AG08395 (cell line): ENCODE results near the gene ATP5PO.
A peak's percentile ranks its signal among the peaks of the same experiment; 100 is the strongest.
"Not testable (repeated sequence)": the region's sequence is repeated elsewhere in the genome, so short reads cannot be mapped to it uniquely, and the experiment has no call there.

Experiments
- DNase-seq: peaks from one replicate; pipeline ENCODE4 v3.0.0; 2012; ENCODE audit warnings: mixed read lengths, low spot score

Gene ATP5PO

GRCh38 chr21:33940164-33940880 lies 24.7 kb upstream of the ATP5PO start:
- DNase-seq: no peak

GRCh38 chr21:33939226-33939625 lies 23.6 kb upstream of the ATP5PO start:
- no peak for DNase-seq

- no peak for DNase-seq
These were observed 22.8 kb upstream of the ATP5PO start for GRCh38 chr21:33938381-33938780.

- DNase-seq: no peak
These were observed 22.3 kb upstream of the ATP5PO start for GRCh38 chr21:33937931-33938339.

GRCh38 chr21:33937146-33937545 lies 21.5 kb upstream of the ATP5PO start:
- no peak for DNase-seq

- no peak for DNase-seq
These were observed 20.9 kb upstream of the ATP5PO start for GRCh38 chr21:33936301-33937038.

GRCh38 chr21:33932731-33933130 lies 17.1 kb upstream of the ATP5PO start:
- no peak for DNase-seq

GRCh38 chr21:33931799-33932390 lies 16.3 kb upstream of the ATP5PO start:
- peak; percentile 57 for DNase-seq

GRCh38 chr21:33931052-33931798 lies 15.6 kb upstream of the ATP5PO start:
- not testable (repeated sequence) for DNase-seq

GRCh38 chr21:33926248-33926647 lies 10.6 kb upstream of the ATP5PO start:
- not testable (repeated sequence) for DNase-seq

GRCh38 chr21:33924766-33925100 lies 9.1 kb upstream of the ATP5PO start:
- no peak for DNase-seq

GRCh38 chr21:33924079-33924765 lies 8.6 kb upstream of the ATP5PO start:
- peak; percentile 84 for DNase-seq

GRCh38 chr21:33917421-33917820 lies 1.8 kb upstream of the ATP5PO start:
- DNase-seq: no peak

GRCh38 chr21:33916200-33916567 lies 580 bp upstream of the ATP5PO start:
- DNase-seq: no peak

- no peak for DNase-seq
These were observed 1.4 kb downstream of the ATP5PO start for GRCh38 chr21:33914188-33914587.

- no peak for DNase-seq
These were observed 5.8 kb downstream of the ATP5PO start for GRCh38 chr21:33909756-33910155.

GRCh38 chr21:33908760-33909159 lies 6.8 kb downstream of the ATP5PO start:
- DNase-seq: no peak

GRCh38 chr21:33904041-33904440 lies 11.6 kb downstream of the ATP5PO start:
- DNase-seq: no peak

GRCh38 chr21:33902349-33902748 lies 13.3 kb downstream of the ATP5PO start:
- DNase-seq: no peak

- DNase-seq: peak; percentile 55
These were observed 14.0 kb downstream of the ATP5PO start for GRCh38 chr21:33901412-33902288.

- no peak for DNase-seq
These were observed 16.4 kb downstream of the ATP5PO start for GRCh38 chr21:33899199-33899598.
